Prostate gland (tissue), 2 donors: ENCODE measurements around the gene APBA1. TPM values are rescaled to one million over a fixed set of nuclear protein-coding genes. Genes with fewer than 3 reads are reported as not detected.
"Not testable (repeated sequence)": the region's sequence is repeated elsewhere in the genome, so short reads cannot be mapped to it uniquely, and the experiment has no call there.

Source experiments
- DNase-seq: peaks from one replicate; pipeline ENCODE4 v3.0.0-alpha.2; 2019; ENCODE audit warnings: low spot score
- H3K27ac ChIP-seq, 2 donors: fragments of 200-600 bp; sonication (generic); 2 replicates each; pipeline ENCODE4 v1.5.1; 2017 to 2019
- H3K27me3 ChIP-seq: fragments of 200-600 bp; sonication (generic); replicated peaks from 2 replicates; pipeline ENCODE4 v1.5.1; 2019; ENCODE audit not compliant: insufficient read depth
- H3K36me3 ChIP-seq, 2 donors: fragments of 200-600 bp; sonication (generic); 1 replicate in 1 of 2; 2 replicates in 1 of 2; pipeline versions ENCODE4 v1.5.1 to v1.8.1; 2017 to 2019
- H3K4me1 ChIP-seq: fragments of 200-600 bp; sonication (generic); replicated peaks from 2 replicates; pipeline ENCODE4 v1.5.1; 2019
- H3K4me3 ChIP-seq, 2 donors: fragments of 200-600 bp; sonication (generic); 2 replicates each; pipeline ENCODE4 v1.5.1; 2017 to 2019
- H3K9me3 ChIP-seq: fragments of 200-600 bp; sonication (generic); 2 replicates; pipeline ENCODE4 v1.5.1; 2017
- CTCF ChIP-seq, 4 experiments: fragments of 200-600 bp in 2 of 4; fragments of 450-650 bp in 2 of 4; sonication (generic) in 2 of 4; IDR thresholded peaks; 1 replicate in 3 of 4; 2 replicates in 1 of 4; pipeline ENCODE4 v1.5.1; 2016 to 2019; ENCODE audit warnings: antibody characterized with exemption in 4 of 4, mild to moderate bottlenecking in 2 of 4, moderate library complexity in 2 of 4
- POLR2A ChIP-seq: fragments of 450-650 bp; IDR thresholded peaks from one replicate; pipeline ENCODE4 v1.6.1; 2016; ENCODE audit warnings: antibody characterized with exemption, mild to moderate bottlenecking
- POLR2AphosphoS5 ChIP-seq: sonication (generic); formaldehyde crosslinking; IDR thresholded peaks from one replicate; pipeline ENCODE4 v1.6.1; 2017; ENCODE audit warnings: antibody characterized with exemption
- WGBS: methylation state at CpG from one replicate; pipeline ENCODE4 v1.1.5; 2018; 5-methylcytosine and 5-hydroxymethylcytosine counted together
- intact Hi-C: fragments of 100-400 bp; cut with DNase I; formaldehyde crosslinking; loops from one replicate; pipeline ENCODE4 v1.14.2; 2022
- total RNA-seq, 2 donors: library from RNA; depleted of rRNA; stranded (reverse); fragments of >200 nt; gene quantifications; one replicate each; pipeline ENCODE4 v1.1.0, GENCODE V29; 2016

Gene APBA1
- total RNA-seq, 2 donors from 2014 or later: 2.2 to 7.5 TPM

GRCh38 chr9:69600314-69601047 lies 71.7 kb downstream of the APBA1 start:
- Histone ChIP-seq H3K27ac (no peak overlapping the region), H3K4me3 (no peak overlapping the region), H3K36me3 (no peaks in the 10 kb centered on the region), H3K9me3 (no peaks in the 10 kb centered on the region), H3K4me1 (no peaks in the 10 kb centered on the region), H3K27me3 (no peaks in the 10 kb centered on the region)
- TF ChIP-seq POLR2AphosphoS5: no peak
- TF ChIP-seq CTCF (IDR thresholded peaks at IDR 0.05): no peak
- no peak for TF ChIP-seq POLR2A
- DNase-seq: no peak
- intact Hi-C loops: no loop called here
- 91% methylated on average over 7 of the region's 7 CpGs for WGBS

DNA sequence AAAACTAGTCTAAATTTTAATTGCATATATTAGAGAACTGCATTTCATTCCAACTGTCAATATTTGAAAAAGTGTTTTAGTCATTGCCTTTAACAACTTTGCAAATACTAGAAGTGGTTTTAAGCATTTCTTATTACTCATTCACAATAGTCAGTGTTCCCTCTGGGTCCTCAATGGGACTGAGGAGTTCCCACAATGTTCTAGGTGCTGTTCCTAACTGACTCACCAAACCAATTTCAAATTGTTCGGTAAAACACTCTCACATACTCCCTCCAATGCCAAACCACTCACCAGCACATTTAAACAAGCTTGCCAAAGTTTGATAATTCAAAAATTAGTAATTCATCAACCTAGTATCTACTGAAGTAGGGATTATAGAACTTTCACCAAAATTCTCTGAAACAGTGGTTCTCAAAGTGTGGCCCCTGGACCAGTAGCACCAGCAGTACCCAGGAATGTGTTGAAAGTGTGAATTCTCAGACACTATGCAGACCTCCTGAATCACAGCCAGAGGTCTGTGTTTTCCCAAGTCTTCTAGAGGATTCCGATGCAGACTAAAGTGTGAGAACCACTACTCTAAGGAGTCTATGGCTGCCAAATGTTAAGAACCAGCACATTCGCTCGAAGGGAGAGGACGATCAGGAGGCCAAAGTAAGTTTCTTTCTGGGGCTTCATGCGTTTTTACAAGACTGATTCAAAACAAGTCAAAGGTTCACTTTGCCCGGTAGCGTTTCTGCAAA lies 72.8 kb downstream of the APBA1 start:
- H3K27me3 ChIP-seq: no peaks in the 10 kb centered on the region
- 92% methylated on average over 8 of the region's 8 CpGs for WGBS
- no peaks in the 10 kb centered on the region for H3K4me1 ChIP-seq
- intact Hi-C loops: no loop called here
- H3K9me3 ChIP-seq: no peaks in the 10 kb centered on the region
- no peaks in the 10 kb centered on the region for H3K36me3 ChIP-seq
- H3K27ac ChIP-seq: no peak overlapping the region
- DNase-seq: no peak
- TF ChIP-seq POLR2AphosphoS5 (no peak), POLR2A (no peak), CTCF (IDR thresholded peaks at IDR 0.05) (no peak)
- H3K4me3 ChIP-seq: no peak overlapping the region

GRCh38 chr9:69596906-69597305 lies 75.3 kb downstream of the APBA1 start:
- H3K36me3 ChIP-seq, intact Hi-C loops: not testable (repeated sequence)
- 24% methylated on average over 1 of the region's 1 CpG for WGBS

DNA sequence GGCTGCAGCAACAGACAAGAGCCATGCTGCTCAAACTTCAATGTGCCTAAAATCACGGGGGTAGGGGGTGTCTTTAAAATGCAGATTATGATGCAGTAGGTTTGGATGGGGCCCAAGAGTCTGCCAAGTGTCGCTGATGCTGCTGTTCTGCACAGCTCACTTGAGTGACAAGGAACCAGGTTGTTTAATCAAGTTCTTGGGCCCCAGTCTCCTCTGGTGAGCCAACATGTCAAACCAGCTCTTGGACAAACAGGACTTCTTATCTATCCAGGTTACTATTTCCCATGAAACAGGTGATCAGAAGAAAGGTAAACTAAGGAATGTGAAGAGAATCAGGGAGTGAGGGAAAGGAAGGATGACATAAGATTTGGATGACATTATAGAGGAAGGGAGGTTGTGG lies 78.0 kb downstream of the APBA1 start:
- H3K27ac ChIP-seq: no peak overlapping the region
- H3K27me3 ChIP-seq: no peaks in the 10 kb centered on the region
- H3K4me3 ChIP-seq: no peak overlapping the region
- H3K4me1 ChIP-seq: no peaks in the 10 kb centered on the region
- H3K9me3 ChIP-seq: no peaks in the 10 kb centered on the region
- H3K36me3 ChIP-seq: no peaks in the 10 kb centered on the region
- TF ChIP-seq POLR2AphosphoS5: peak; percentile 76
- no peak for TF ChIP-seq POLR2A
- no peak for TF ChIP-seq CTCF (IDR thresholded peaks at IDR 0.05)
- intact Hi-C loops: no loop called here
- WGBS: 46% methylated on average over 2 of the region's 2 CpGs
- peak; percentile 52 for DNase-seq

More at GRCh38 chr9:69596906-69597305, 75.3 kb downstream of the APBA1 start:
- H3K27ac ChIP-seq, H3K27me3 ChIP-seq, H3K4me1 ChIP-seq, DNase-seq, H3K4me3 ChIP-seq, H3K9me3 ChIP-seq: not testable (repeated sequence)

- intact Hi-C loops: no loop called here
- WGBS: 67% methylated on average over 5 of the region's 5 CpGs
- Histone ChIP-seq H3K4me1 (no peaks in the 10 kb centered on the region), H3K4me3 (no peak overlapping the region), H3K27me3 (no peaks in the 10 kb centered on the region), H3K27ac (no peak overlapping the region), H3K36me3 (no peaks in the 10 kb centered on the region), H3K9me3 (no peaks in the 10 kb centered on the region)
- TF ChIP-seq CTCF (IDR thresholded peaks at IDR 0.05): no peak
- TF ChIP-seq POLR2AphosphoS5: no peak
- TF ChIP-seq POLR2A: no peak
- DNase-seq: no peak
Observed at GRCh38 chr9:69593756-69594155, 78.4 kb downstream of the APBA1 start.
